IPS-20b (cell line): ENCODE measurements around the gene MAP3K7CL.
A peak's percentile ranks its signal among the peaks of the same experiment; 100 is the strongest.
"Not testable (repeated sequence)": the region's sequence is repeated elsewhere in the genome, so short reads cannot be mapped to it uniquely, and the experiment has no call there.

Experiments
- H3K27ac ChIP-seq: one replicate; pipeline ENCODE4 v1.5.1; 2013; ENCODE audit warnings: low read length
- H3K27me3 ChIP-seq: 2 replicates; pipeline ENCODE4 v1.6.1; 2013; ENCODE audit warnings: mild to moderate bottlenecking, low read length, inconsistent platforms; ENCODE audit not compliant: insufficient read depth
- H3K36me3 ChIP-seq: 2 replicates; pipeline ENCODE4 v1.6.1; 2013; ENCODE audit warnings: low read depth, mild to moderate bottlenecking, inconsistent platforms, low read length, moderate library complexity; ENCODE audit not compliant: insufficient read depth
- H3K4me1 ChIP-seq: 2 replicates; pipeline ENCODE4 v1.6.1; 2013; ENCODE audit warnings: mild to moderate bottlenecking, control low read depth, inconsistent platforms, low read length, moderate library complexity; ENCODE audit not compliant: insufficient read depth
- H3K4me3 ChIP-seq: 2 replicates; pipeline ENCODE4 v1.5.1; 2013; ENCODE audit warnings: mild to moderate bottlenecking, low read length, inconsistent platforms
- H3K9ac ChIP-seq: 2 replicates; pipeline ENCODE4 v1.6.1; 2013; ENCODE audit warnings: low read depth, mild to moderate bottlenecking, inconsistent platforms, low read length, moderate library complexity
- H3K9me3 ChIP-seq: 2 replicates; pipeline ENCODE4 v1.6.1; 2013; ENCODE audit warnings: mild to moderate bottlenecking, low read depth, low read length, inconsistent platforms; ENCODE audit not compliant: insufficient read depth

The MAP3K7CL gene

GRCh38 chr21:29155933-29156260 lies 25.5 kb downstream of the MAP3K7CL start:
- Histone ChIP-seq H3K36me3 (no peaks in the 10 kb centered on the region), H3K27me3 (peaks cover 11% of the 10 kb centered on the region), H3K4me3 (peak overlapping the region; percentile 53), H3K9me3 (no peaks in the 10 kb centered on the region), H3K27ac (no peak overlapping the region), H3K9ac (no peak overlapping the region), H3K4me1 (no peaks in the 10 kb centered on the region)

GRCh38 chr21:29157080-29157479 lies 26.6 kb downstream of the MAP3K7CL start:
- Histone ChIP-seq H3K36me3 (no peaks in the 10 kb centered on the region), H3K4me3 (no peak overlapping the region), H3K4me1 (no peaks in the 10 kb centered on the region), H3K9me3 (no peaks in the 10 kb centered on the region), H3K27me3 (peaks cover 11% of the 10 kb centered on the region), H3K9ac (no peak overlapping the region), H3K27ac (no peak overlapping the region)

DNA sequence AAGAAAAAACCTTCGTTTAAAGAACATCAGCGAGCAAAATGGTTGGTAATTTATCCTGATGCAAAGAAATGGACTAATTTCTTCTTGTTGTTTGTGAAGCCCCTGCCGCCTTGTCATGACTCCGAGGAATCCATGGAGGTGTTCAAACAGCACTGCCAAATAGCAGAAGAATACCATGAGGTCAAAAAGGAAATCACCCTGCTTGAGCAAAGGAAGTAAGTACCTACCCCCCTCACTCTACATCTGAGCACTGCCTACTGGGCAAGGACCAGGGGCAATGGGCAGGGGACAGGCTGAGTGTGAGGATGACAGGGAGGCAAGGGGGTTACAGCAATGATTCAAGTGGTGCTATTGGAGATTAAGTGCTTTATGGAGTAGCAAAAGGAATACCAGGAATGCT lies 29.4 kb downstream of the MAP3K7CL start:
- no peaks in the 10 kb centered on the region for H3K36me3 ChIP-seq

GRCh38 chr21:29162825-29163224 lies 32.4 kb downstream of the MAP3K7CL start:
- not testable (repeated sequence) for H3K9me3 ChIP-seq, H3K36me3 ChIP-seq, H3K4me3 ChIP-seq, H3K9ac ChIP-seq, H3K27ac ChIP-seq, H3K4me1 ChIP-seq, H3K27me3 ChIP-seq

More for the DNA sequence above, 29.4 kb downstream of the MAP3K7CL start:
- no peaks in the 10 kb centered on the region for H3K9me3 ChIP-seq
- no peak overlapping the region for H3K9ac ChIP-seq
- H3K27me3 ChIP-seq: peaks cover 11% of the 10 kb centered on the region
- H3K4me3 ChIP-seq: no peak overlapping the region
- no peaks in the 10 kb centered on the region for H3K4me1 ChIP-seq
- no peak overlapping the region for H3K27ac ChIP-seq

DNA sequence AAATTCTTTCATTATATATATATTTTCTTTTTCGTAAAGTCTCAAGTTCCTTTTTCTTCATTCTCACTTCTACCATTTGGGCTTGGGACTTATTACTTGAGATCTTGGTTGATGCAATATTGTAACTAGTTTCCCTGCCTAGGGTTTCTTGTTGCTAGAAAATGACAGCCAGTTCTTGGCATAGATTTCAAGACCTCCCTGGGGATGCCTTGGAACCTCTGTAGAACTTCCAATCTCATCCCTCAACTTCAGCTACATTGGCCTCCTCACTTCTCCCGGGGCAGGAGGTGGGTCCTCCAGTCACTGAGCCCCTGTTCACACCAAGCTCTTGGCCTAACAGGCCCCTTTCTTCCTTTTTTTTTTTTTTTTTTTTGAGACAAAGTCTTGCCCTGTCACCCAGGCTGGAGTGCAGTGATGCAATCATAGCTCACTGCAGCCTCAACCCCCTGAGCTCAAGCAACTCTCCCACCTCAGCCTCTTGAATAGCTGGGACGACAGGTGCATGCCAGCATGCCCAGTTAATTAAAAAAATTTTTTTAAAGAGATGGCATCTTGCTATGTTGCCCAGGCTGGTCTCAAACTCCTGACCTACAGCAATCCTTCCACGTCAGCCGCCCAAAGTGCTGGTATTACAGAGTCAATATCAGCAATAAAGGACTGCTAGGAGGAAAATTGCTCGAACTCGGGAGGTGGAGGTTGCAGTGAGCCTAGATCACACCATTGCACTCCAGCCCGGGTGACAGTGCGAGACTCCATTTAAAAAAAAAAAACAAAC lies 33.1 kb downstream of the MAP3K7CL start:
- Histone ChIP-seq H3K4me3 (no peak overlapping the region), H3K27me3 (no peaks in the 10 kb centered on the region), H3K9ac (no peak overlapping the region), H3K4me1 (no peaks in the 10 kb centered on the region), H3K36me3 (no peaks in the 10 kb centered on the region), H3K27ac (no peak overlapping the region), H3K9me3 (no peaks in the 10 kb centered on the region)

DNA sequence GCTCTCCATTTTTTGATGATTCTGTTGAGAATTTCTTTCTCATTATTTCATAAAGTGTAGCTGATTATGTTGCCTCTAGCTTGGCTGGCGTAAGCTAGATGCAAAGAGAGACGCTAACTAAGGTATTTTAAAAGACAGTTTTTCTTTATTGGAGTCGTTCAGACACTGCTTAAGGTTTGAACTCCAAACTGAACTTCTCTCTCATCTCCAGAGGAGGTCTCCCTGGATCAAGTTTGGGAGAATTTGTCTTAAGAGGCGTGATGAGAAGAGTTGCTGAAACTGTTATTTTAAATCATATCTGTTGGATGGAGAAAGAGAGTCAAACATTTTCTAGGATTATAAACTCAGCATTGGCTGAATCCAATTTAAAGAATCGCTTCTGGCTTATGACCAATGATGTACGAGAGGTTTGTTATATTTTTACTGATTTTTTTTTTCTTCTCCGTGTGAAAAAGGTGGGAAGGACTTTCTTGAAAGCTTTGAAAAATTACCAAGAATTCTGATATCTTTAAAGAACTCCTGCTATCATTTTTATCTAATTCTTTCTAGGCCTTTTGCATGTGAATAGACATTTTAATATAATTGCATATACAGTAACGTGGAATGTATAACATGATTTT lies 34.0 kb downstream of the MAP3K7CL start:
- Histone ChIP-seq H3K9ac (no peak overlapping the region), H3K27me3 (no peaks in the 10 kb centered on the region), H3K27ac (no peak overlapping the region), H3K4me1 (no peaks in the 10 kb centered on the region), H3K4me3 (no peak overlapping the region), H3K9me3 (no peaks in the 10 kb centered on the region), H3K36me3 (no peaks in the 10 kb centered on the region)

GRCh38 chr21:29166323-29166722 lies 35.9 kb downstream of the MAP3K7CL start:
- Histone ChIP-seq H3K9ac (no peak overlapping the region), H3K27ac (no peak overlapping the region), H3K9me3 (no peaks in the 10 kb centered on the region), H3K4me3 (no peak overlapping the region), H3K4me1 (no peaks in the 10 kb centered on the region), H3K36me3 (no peaks in the 10 kb centered on the region), H3K27me3 (no peaks in the 10 kb centered on the region)

GRCh38 chr21:29166853-29167252 lies 36.4 kb downstream of the MAP3K7CL start:
- no peaks in the 10 kb centered on the region for H3K4me1 ChIP-seq
- no peaks in the 10 kb centered on the region for H3K9me3 ChIP-seq
- H3K4me3 ChIP-seq: no peak overlapping the region
- H3K27me3 ChIP-seq: no peaks in the 10 kb centered on the region
- H3K9ac ChIP-seq: no peak overlapping the region
- H3K27ac ChIP-seq: no peak overlapping the region
- no peaks in the 10 kb centered on the region for H3K36me3 ChIP-seq

DNA sequence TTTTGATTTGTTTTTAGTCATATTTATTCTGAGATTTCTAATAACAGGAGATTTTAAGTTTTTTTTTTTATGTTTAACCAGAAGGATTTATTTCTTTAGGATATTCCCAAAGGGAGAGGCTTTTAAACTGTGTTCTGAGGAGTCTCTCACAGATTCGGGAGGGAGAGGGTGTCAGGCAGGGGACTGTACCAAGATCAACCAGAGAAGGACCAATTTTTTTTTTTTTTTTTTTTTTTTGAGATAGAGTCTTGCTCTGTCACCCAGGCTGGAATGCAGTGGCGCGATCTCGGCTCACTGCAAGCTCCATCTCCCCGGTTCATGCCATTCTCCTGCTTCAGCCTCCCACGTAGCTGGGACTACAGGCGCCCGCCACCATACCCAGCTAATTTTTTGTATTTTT lies 37.0 kb downstream of the MAP3K7CL start:
- not testable (repeated sequence) for H3K27ac ChIP-seq, H3K9ac ChIP-seq, H3K4me1 ChIP-seq

GRCh38 chr21:29168891-29169315 lies 38.5 kb downstream of the MAP3K7CL start:
- Histone ChIP-seq H3K4me3 (no peak overlapping the region), H3K27me3 (no peaks in the 10 kb centered on the region), H3K4me1 (no peaks in the 10 kb centered on the region), H3K36me3 (no peaks in the 10 kb centered on the region), H3K27ac (no peak overlapping the region), H3K9ac (no peak overlapping the region), H3K9me3 (no peaks in the 10 kb centered on the region)

More for the DNA sequence above, 37.0 kb downstream of the MAP3K7CL start:
- not testable (repeated sequence) for H3K4me3 ChIP-seq, H3K9me3 ChIP-seq, H3K27me3 ChIP-seq, H3K36me3 ChIP-seq

- H3K9me3 ChIP-seq: no peaks in the 10 kb centered on the region
- no peaks in the 10 kb centered on the region for H3K27me3 ChIP-seq
- no peaks in the 10 kb centered on the region for H3K4me1 ChIP-seq
- H3K9ac ChIP-seq: no peak overlapping the region
- H3K27ac ChIP-seq: no peak overlapping the region
- no peaks in the 10 kb centered on the region for H3K36me3 ChIP-seq
- no peak overlapping the region for H3K4me3 ChIP-seq
Observed at GRCh38 chr21:29170944-29171343, 40.5 kb downstream of the MAP3K7CL start.

DNA sequence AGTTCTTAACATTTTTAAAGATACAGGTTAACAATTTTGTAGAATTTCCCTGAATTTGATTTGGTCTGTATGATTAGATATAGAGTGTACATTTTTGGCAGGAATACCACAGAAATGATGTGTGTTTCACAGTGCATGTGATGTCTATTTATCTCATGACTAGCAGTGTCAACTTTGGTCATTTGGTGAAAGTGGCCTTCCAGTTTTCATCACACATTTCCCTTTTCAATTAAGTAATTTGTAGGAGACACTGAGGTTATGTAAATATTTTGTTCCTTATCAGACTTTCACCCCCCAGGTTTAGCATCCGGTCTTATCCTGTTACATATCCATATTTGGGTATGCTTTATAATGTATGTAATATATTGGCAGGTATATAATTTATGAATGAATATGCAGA lies 41.8 kb downstream of the MAP3K7CL start:
- H3K27ac ChIP-seq: no peak overlapping the region
- H3K4me1 ChIP-seq: no peaks in the 10 kb centered on the region
- no peaks in the 10 kb centered on the region for H3K27me3 ChIP-seq
- no peaks in the 10 kb centered on the region for H3K9me3 ChIP-seq
- H3K4me3 ChIP-seq: no peak overlapping the region
- H3K9ac ChIP-seq: no peak overlapping the region
- no peaks in the 10 kb centered on the region for H3K36me3 ChIP-seq
